HEK293T (cell line): ENCODE data around the gene UAP1.

ENCODE experiments used
- ARNT ChIP-seq: fragments of 450-650 bp; IDR thresholded peaks from 2 replicates; pipeline ENCODE4 v1.6.1; 2017; ENCODE audit warnings: mild to moderate bottlenecking
- BHLHE40 ChIP-seq: fragments of 450-650 bp; IDR thresholded peaks from 2 replicates; pipeline ENCODE4 v1.6.1; 2016; ENCODE audit warnings: mild to moderate bottlenecking, moderate library complexity, borderline replicate concordance
- CTBP1 ChIP-seq: fragments of 450-650 bp; IDR thresholded peaks from 2 replicates; pipeline ENCODE4 v1.6.1; 2016; ENCODE audit warnings: borderline replicate concordance
- ELF4 ChIP-seq: fragments of 450-650 bp; IDR thresholded peaks from 2 replicates; pipeline ENCODE4 v1.6.1; 2017; ENCODE audit warnings: antibody characterized with exemption
- FOXA1 ChIP-seq: fragments of 450-650 bp; IDR thresholded peaks from 2 replicates; pipeline ENCODE4 v1.6.1; 2016; ENCODE audit warnings: mild to moderate bottlenecking
- FOXK2 ChIP-seq: fragments of 450-650 bp; IDR thresholded peaks from 2 replicates; pipeline ENCODE4 v1.6.1; 2016; ENCODE audit warnings: mild to moderate bottlenecking
- FOXM1 ChIP-seq: fragments of 450-650 bp; IDR thresholded peaks from 2 replicates; pipeline ENCODE4 v1.6.1; 2017; ENCODE audit warnings: mild to moderate bottlenecking, borderline replicate concordance
- NFRKB ChIP-seq: fragments of 450-650 bp; IDR thresholded peaks from 2 replicates; pipeline ENCODE4 v1.6.1; 2016; ENCODE audit warnings: mild to moderate bottlenecking, moderate library complexity
- SP1 ChIP-seq: fragments of 450-650 bp; IDR thresholded peaks from 2 replicates; pipeline ENCODE4 v1.6.1; 2017
- SUZ12 ChIP-seq: fragments of 450-650 bp; IDR thresholded peaks from 2 replicates; pipeline ENCODE4 v1.6.1; 2016; ENCODE audit warnings: mild to moderate bottlenecking
- TARDBP ChIP-seq: fragments of 450-650 bp; IDR thresholded peaks from 2 replicates; pipeline ENCODE4 v1.6.1; 2016
- ZNF384 ChIP-seq: fragments of 450-650 bp; IDR thresholded peaks from 2 replicates; pipeline ENCODE4 v1.6.1; 2016
- TF ChIP-seq, protein P1 (sequence below): fragments of 450-650 bp; IDR thresholded peaks from 2 replicates; pipeline ENCODE4 v1.6.1; 2016

DNA sequence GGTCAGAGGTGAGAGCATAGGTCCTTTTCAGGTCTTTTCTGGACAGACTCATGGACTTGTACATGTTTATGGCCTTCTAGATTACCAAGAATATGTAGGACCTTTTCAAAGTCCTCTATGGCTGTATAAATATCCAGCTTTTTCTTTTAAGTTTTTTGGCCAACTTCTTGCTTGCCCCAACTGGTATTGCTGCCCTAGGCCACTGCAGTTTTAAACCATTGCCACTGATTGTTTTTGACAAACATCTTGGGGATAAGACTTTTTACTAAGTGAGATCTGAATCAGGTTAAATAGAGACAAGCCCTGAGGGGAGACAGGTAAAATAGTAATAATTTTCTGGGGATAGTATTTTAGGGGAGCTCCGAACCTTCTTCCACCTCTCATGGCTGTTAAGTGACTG lies 56.0 kb downstream of the UAP1 start:
- TF ChIP-seq ELF4 (no peak), NFRKB (no peak), FOXK2 (no peak), ARNT (no peak), TARDBP (no peak), SUZ12 (no peak), SP1 (no peak), ZNF384 (no peak), CTBP1 (no peak), FOXM1 (no peak), FOXA1 (no peak), BHLHE40 (no peak)
- TF ChIP-seq, protein P1, sequence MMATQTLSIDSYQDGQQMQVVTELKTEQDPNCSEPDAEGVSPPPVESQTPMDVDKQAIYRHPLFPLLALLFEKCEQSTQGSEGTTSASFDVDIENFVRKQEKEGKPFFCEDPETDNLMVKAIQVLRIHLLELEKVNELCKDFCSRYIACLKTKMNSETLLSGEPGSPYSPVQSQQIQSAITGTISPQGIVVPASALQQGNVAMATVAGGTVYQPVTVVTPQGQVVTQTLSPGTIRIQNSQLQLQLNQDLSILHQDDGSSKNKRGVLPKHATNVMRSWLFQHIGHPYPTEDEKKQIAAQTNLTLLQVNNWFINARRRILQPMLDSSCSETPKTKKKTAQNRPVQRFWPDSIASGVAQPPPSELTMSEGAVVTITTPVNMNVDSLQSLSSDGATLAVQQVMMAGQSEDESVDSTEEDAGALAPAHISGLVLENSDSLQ, result no peak
